ENCODE results near the gene C2CD4C. TPM values are rescaled to one million over a fixed set of nuclear protein-coding genes. Genes with fewer than 3 reads are reported as not detected.

The C2CD4C gene
- total RNA-seq, 4 donors from 2014 or later = 2.4 to 2.5 TPM; not detected in 2

DNA sequence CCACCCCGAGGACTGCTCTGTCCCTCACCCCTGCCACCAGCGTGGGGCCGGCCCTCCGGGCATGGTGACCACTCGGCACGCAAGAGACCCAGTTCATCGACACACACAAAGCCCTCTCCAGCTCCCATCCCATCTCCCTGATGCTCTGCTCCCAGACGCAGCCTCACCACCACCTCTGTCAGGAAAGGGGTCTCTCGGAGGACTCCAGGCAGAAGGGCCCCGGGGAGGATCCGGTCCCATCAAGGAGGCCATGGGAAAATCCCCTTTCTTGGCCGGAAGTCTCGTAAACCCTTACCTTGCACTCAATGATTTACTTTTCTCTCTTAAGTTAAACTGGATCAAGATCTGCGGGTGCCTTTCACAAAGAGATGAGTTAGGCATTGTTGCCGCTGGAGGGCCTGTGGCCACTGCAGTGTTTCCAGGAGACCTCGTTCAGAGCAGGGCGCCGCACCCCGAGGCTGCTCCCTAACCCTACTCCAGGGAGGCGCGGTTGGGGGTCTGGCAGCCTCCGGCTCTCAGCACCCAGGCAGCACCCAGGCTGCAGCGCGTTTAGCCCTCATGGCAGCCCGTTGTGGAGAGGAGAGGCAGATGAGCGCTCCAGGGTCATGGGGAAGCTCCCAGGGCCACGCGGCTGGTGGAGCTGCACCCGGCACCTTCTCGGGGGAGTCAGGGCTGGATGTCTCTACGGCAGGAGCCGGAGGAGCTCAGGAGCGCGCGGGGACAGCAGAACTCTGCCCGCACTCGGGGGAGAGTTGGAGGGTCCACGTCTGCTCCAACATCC is 31.0 kb downstream of the C2CD4C start:
- Histone ChIP-seq H3K4me3 (no peak overlapping the region), H3K4me1 (no peaks in the 10 kb centered on the region), H3K27ac (no peak overlapping the region), H3K9me3 (no peaks in the 10 kb centered on the region), H3K27me3 (no peaks in the 10 kb centered on the region), H3K36me3 (no peaks in the 10 kb centered on the region)
- intact Hi-C loops (cut with DNase I; ENCODE audit: low total_unique reads) = no loop called here
- no peak for DNase-seq
- TF ChIP-seq POLR2A (IDR thresholded peaks at IDR 0.05) = no peak
- TF ChIP-seq, protein P1, sequence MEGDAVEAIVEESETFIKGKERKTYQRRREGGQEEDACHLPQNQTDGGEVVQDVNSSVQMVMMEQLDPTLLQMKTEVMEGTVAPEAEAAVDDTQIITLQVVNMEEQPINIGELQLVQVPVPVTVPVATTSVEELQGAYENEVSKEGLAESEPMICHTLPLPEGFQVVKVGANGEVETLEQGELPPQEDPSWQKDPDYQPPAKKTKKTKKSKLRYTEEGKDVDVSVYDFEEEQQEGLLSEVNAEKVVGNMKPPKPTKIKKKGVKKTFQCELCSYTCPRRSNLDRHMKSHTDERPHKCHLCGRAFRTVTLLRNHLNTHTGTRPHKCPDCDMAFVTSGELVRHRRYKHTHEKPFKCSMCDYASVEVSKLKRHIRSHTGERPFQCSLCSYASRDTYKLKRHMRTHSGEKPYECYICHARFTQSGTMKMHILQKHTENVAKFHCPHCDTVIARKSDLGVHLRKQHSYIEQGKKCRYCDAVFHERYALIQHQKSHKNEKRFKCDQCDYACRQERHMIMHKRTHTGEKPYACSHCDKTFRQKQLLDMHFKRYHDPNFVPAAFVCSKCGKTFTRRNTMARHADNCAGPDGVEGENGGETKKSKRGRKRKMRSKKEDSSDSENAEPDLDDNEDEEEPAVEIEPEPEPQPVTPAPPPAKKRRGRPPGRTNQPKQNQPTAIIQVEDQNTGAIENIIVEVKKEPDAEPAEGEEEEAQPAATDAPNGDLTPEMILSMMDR (IDR thresholded peaks at IDR 0.05) = peak in 1 of 4 experiments; percentile 6

DNA sequence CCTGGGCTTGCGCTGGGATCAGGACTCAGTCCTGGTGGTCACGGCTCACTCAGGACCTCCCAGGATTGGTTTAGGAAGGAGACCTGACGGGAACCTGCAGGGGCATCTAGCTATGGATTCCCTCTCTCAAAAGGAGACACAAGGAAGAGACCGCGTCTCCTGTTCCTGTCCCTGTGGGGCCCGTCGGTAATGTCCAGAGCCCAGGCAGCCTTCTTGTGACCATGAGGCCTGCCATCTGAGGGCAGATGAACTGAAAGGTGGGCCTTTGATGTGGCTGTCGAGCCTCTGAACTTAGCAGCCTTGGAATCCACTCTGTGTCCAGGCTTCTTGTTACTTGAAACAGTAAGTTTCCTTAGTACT is 32.9 kb downstream of the C2CD4C start:
- Histone ChIP-seq H3K36me3 (no peaks in the 10 kb centered on the region), H3K9me3 (no peaks in the 10 kb centered on the region), H3K27me3 (no peaks in the 10 kb centered on the region), H3K4me1 (no peaks in the 10 kb centered on the region), H3K4me3 (no peak overlapping the region), H3K27ac (no peak overlapping the region)
- TF ChIP-seq, protein P1 (IDR thresholded peaks at IDR 0.05) = no peak
- TF ChIP-seq POLR2A (IDR thresholded peaks at IDR 0.05) = no peak
- no peak for DNase-seq
- intact Hi-C loops (cut with DNase I; ENCODE audit: low total_unique reads) = no loop called here

DNA sequence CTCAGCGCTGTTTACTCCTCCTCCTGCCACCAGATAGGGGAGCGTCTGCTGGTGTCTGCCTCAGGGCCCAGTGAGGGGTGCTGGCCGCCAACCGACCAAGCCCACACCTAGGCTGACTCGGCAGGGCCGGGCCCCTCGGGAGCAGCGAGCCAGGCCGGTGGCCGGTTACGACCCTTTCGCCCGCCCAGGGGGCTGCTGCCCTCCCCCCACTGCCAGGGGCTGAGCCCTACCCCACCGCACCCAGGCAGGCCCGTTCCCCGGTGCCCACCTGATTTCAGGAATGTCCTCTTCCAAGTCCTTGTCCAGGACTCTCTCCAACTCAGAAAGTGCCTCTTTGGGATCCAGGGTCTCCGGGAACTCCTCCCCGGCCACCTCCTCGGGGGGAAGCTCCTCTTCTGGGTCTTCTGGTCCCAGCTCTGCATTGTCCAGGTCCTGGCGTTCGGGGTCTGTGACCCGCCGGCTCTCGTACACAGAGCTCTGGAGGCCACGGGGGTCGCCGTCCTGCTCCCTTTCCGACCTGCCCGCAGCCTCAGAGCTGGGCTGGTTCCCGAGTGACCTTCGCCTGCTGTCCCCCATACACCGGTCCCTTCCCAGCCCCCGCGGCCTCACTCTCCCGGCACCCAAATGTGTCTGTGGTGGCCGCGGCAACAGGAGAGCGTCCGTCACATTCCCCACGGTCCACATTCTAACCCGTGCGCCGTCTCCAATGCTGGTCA is 33.4 kb downstream of the C2CD4C start:
- DNase-seq = no peak
- Histone ChIP-seq H3K4me1 (no peaks in the 10 kb centered on the region), H3K9me3 (no peaks in the 10 kb centered on the region), H3K36me3 (no peaks in the 10 kb centered on the region), H3K27ac (no peak overlapping the region), H3K4me3 (no peak overlapping the region), H3K27me3 (no peaks in the 10 kb centered on the region)
- intact Hi-C loops (cut with DNase I; ENCODE audit: low total_unique reads) = no loop called here
- TF ChIP-seq, protein P1 (IDR thresholded peaks at IDR 0.05) = no peak
- TF ChIP-seq POLR2A (IDR thresholded peaks at IDR 0.05) = no peak

DNA sequence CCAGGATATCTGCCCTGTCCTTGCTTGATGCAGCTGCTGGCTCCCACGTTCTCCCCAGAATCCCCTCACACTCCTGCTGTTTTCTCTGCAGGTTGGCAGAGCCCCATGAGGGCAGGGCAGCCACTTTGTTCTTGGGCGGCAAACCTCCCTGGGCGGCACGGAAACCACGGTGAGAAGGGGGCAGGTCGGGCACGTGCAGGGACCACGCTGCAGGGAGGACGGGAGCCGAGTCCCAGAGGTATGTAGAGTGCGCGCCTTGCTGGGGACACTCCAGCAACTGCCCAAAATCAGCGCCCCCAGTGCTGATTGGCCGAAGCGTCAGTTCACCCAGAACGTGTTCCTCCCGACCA is 34.1 kb downstream of the C2CD4C start:
- no peaks in the 10 kb centered on the region for H3K4me1 ChIP-seq
- no peak overlapping the region for H3K27ac ChIP-seq
- intact Hi-C loops (cut with DNase I; ENCODE audit: low total_unique reads) = no loop called here
- no peak for DNase-seq
- TF ChIP-seq, protein P1 (IDR thresholded peaks at IDR 0.05) = no peak
- no peak for TF ChIP-seq POLR2A (IDR thresholded peaks at IDR 0.05)
- H3K36me3 ChIP-seq = no peaks in the 10 kb centered on the region
- H3K9me3 ChIP-seq = no peaks in the 10 kb centered on the region
- no peak overlapping the region for H3K4me3 ChIP-seq
- H3K27me3 ChIP-seq = no peaks in the 10 kb centered on the region

DNA sequence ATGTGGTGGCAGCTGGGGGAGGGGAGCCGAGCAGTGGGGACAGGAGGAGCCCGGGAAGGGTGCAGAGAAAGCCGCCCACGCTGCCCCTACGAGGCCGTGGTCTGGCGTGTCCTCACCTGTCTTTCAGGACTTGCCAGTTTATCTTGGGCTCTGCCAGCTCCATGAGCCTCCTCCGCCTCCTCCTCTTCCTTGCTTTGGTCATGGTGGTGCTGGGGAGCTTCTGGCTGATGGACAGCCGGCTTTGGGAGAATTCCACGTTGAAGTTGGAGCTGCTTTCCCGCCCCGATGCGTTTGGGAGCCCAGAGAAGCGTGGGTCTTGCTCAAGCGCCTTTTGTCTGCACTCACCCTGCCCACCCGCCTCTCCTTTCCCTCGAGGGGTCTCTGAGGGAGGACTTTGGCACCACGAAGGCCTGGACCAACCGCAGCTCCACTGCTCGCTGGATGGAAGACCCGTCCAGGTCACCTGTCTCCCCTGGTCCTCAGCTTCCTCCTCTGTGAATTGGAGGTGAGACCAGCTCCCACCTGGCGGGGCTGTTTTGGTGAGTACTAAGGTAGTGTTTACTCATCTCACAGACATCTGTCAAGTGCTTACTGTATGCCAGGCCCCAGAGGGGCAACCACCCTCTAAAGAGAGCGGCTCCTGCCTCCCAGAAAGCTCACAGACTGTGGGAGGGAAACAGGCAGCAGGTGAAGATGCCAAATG is 34.6 kb downstream of the C2CD4C start:
- TF ChIP-seq POLR2A (IDR thresholded peaks at IDR 0.05) = no peak
- TF ChIP-seq, protein P1 (IDR thresholded peaks at IDR 0.05) = no peak
- Histone ChIP-seq H3K27me3 (no peaks in the 10 kb centered on the region), H3K36me3 (no peaks in the 10 kb centered on the region), H3K4me1 (no peaks in the 10 kb centered on the region), H3K4me3 (no peak overlapping the region), H3K9me3 (no peaks in the 10 kb centered on the region), H3K27ac (no peak overlapping the region)
- DNase-seq = no peak
- intact Hi-C loops (cut with DNase I; ENCODE audit: low total_unique reads) = no loop called here

Data from uterus (tissue), 4 donors.